SK-N-SH treated with all-trans-retinoic acid at 6 μM for 48 hours (cell line): ENCODE results near the gene MR1.

Experiments used
- ARNTL ChIP-seq: fragments of 450-650 bp; formaldehyde crosslinking; IDR thresholded peaks from 2 replicates; pipeline ENCODE4 v1.5.0; 2020; ENCODE audit warnings: low read depth, mild to moderate bottlenecking, moderate library complexity, borderline replicate concordance
- BACH2 ChIP-seq: fragments of 250-450 bp; sonication (Bioruptor Pico); IDR thresholded peaks from 2 replicates; pipeline ENCODE4 v1.9.0; 2021; ENCODE audit warnings: mild to moderate bottlenecking, borderline replicate concordance
- CSDC2 ChIP-seq: fragments of 250-450 bp; sonication (Bioruptor Pico); IDR thresholded peaks from 2 replicates; pipeline ENCODE4 v1.5.0; 2020; ENCODE audit warnings: mild to moderate bottlenecking, moderate library complexity
- CSRNP3 ChIP-seq: fragments of 250-450 bp; sonication (Bioruptor Pico); IDR thresholded peaks from 2 replicates; pipeline ENCODE4 v1.5.1; 2021; ENCODE audit warnings: mild to moderate bottlenecking, moderate library complexity
- OSR1 ChIP-seq: fragments of 250-450 bp; sonication (Bioruptor Pico); IDR thresholded peaks from 2 replicates; pipeline ENCODE4 v1.8.0; 2022; ENCODE audit warnings: moderate library complexity, mild to moderate bottlenecking, inconsistent platforms
- PATZ1 ChIP-seq: fragments of 250-450 bp; sonication (Bioruptor Pico); IDR thresholded peaks from 2 replicates; pipeline ENCODE4 v1.8.0; 2020; ENCODE audit warnings: mild to moderate bottlenecking, moderate library complexity, borderline replicate concordance
- PPARA ChIP-seq: fragments of 250-450 bp; sonication (Bioruptor Pico); IDR thresholded peaks from 2 replicates; pipeline ENCODE4 v1.5.0; 2020; ENCODE audit warnings: mild to moderate bottlenecking, borderline replicate concordance
- TCF4 ChIP-seq: fragments of 250-450 bp; sonication (Bioruptor Pico); IDR thresholded peaks from 2 replicates; pipeline ENCODE4 v1.8.0; 2021; ENCODE audit warnings: mild to moderate bottlenecking, moderate library complexity, borderline replicate concordance
- TOX ChIP-seq: fragments of 250-450 bp; sonication (Bioruptor Pico); IDR thresholded peaks from 2 replicates; pipeline ENCODE4 v1.8.0; 2021; ENCODE audit warnings: mild to moderate bottlenecking, moderate library complexity, borderline replicate concordance
- ZFP3 ChIP-seq: fragments of 250-450 bp; sonication (Bioruptor Pico); IDR thresholded peaks from 2 replicates; pipeline ENCODE4 v1.5.0; 2020; ENCODE audit warnings: mild to moderate bottlenecking, moderate library complexity
- ZFP30 ChIP-seq: fragments of 450-650 bp; formaldehyde crosslinking; IDR thresholded peaks from 2 replicates; pipeline ENCODE4 v1.5.0; 2022; ENCODE audit warnings: mild to moderate bottlenecking, moderate library complexity
- ZNF565 ChIP-seq: fragments of 450-650 bp; formaldehyde crosslinking; conservative IDR thresholded peaks from 2 replicates; pipeline ENCODE4 v1.5.0; 2020; ENCODE audit warnings: low read depth, mild to moderate bottlenecking, moderate library complexity
- ZNF70 ChIP-seq: fragments of 450-650 bp; formaldehyde crosslinking; IDR thresholded peaks from 2 replicates; pipeline ENCODE4 v1.5.0; 2020; ENCODE audit warnings: mild to moderate bottlenecking, moderate library complexity

- TF ChIP-seq ZFP30 (CRISPR knock-in tag): no peak
- no peak for TF ChIP-seq PATZ1
- TF ChIP-seq PPARA (CRISPR knock-in tag): no peak
- no peak for TF ChIP-seq CSRNP3 (CRISPR knock-in tag)
- no peak for TF ChIP-seq ZNF70 (CRISPR knock-in tag)
- no peak for TF ChIP-seq CSDC2 (CRISPR knock-in tag)
- 0 out of 2 replicates have a peak, but pooled peaks have one; percentile 30 for TF ChIP-seq OSR1 (CRISPR knock-in tag)
- TF ChIP-seq TCF4: no peak
- no peak for TF ChIP-seq ZNF565
- TF ChIP-seq ZFP3 (CRISPR knock-in tag): no peak
- TF ChIP-seq ARNTL (CRISPR knock-in tag): no peak
- no peak for TF ChIP-seq TOX (CRISPR knock-in tag)
- no peak for TF ChIP-seq BACH2
These were observed 69.6 kb downstream of the MR1 start for GRCh38 chr1:181103399-181103798.
